Measurements from ENCODE around the gene ADAMTS18. TPM values are rescaled to one million over a fixed set of nuclear protein-coding genes. Genes with fewer than 3 reads are reported as not detected.

The ADAMTS18 gene
- total RNA-seq, 2 experiments from 2014 or later = not detected

GRCh38 chr16:77430360-77430759, 4.5 kb downstream of the ADAMTS18 start:
- Mint-ChIP-seq H3K36me3 (no peaks in the 10 kb centered on the region), H3K27ac (no peak overlapping the region), H3K27me3 (peaks cover 31% of the 10 kb centered on the region), H3K4me1 (no peaks in the 10 kb centered on the region), H3K9me3 (ENCODE audit: low read depth) (no peaks in the 10 kb centered on the region), H3K4me3 (no peak overlapping the region)
- CTCF ChIA-PET = no interaction called here
- DNase-seq = no peak
- ATAC-seq = no peak

GRCh38 chr16:77424871-77425604, 9.8 kb downstream of the ADAMTS18 start:
- H3K4me3 Mint-ChIP-seq = no peak overlapping the region
- ATAC-seq = no peak
- H3K27me3 Mint-ChIP-seq = peaks cover 2% of the 10 kb centered on the region
- no peak overlapping the region for H3K27ac Mint-ChIP-seq
- H3K36me3 Mint-ChIP-seq = no peaks in the 10 kb centered on the region
- no peak for DNase-seq
- H3K9me3 Mint-ChIP-seq (ENCODE audit: low read depth) = no peaks in the 10 kb centered on the region
- CTCF ChIA-PET = no interaction called here
- H3K4me1 Mint-ChIP-seq = no peaks in the 10 kb centered on the region

- ATAC-seq = no peak
- Mint-ChIP-seq H3K36me3 (no peaks in the 10 kb centered on the region), H3K9me3 (ENCODE audit: low read depth) (no peaks in the 10 kb centered on the region), H3K27me3 (no peaks in the 10 kb centered on the region), H3K4me3 (no peak overlapping the region), H3K4me1 (no peaks in the 10 kb centered on the region), H3K27ac (no peak overlapping the region)
- DNase-seq = no peak
- CTCF ChIA-PET = no interaction called here
Observed at GRCh38 chr16:77422196-77422784, 12.5 kb downstream of the ADAMTS18 start.

- H3K9me3 Mint-ChIP-seq (ENCODE audit: low read depth) = no peaks in the 10 kb centered on the region
- H3K36me3 Mint-ChIP-seq = no peaks in the 10 kb centered on the region
- H3K27ac Mint-ChIP-seq = no peak overlapping the region
- ATAC-seq (no peak), DNase-seq (no peak)
- H3K27me3 Mint-ChIP-seq = no peaks in the 10 kb centered on the region
- no peaks in the 10 kb centered on the region for H3K4me1 Mint-ChIP-seq
- H3K4me3 Mint-ChIP-seq = no peak overlapping the region
- CTCF ChIA-PET = no interaction called here
Observed at GRCh38 chr16:77416939-77417480, 17.8 kb downstream of the ADAMTS18 start.

GRCh38 chr16:77414752-77415231, 20.0 kb downstream of the ADAMTS18 start:
- Mint-ChIP-seq H3K36me3 (no peaks in the 10 kb centered on the region), H3K27ac (no peak overlapping the region), H3K9me3 (ENCODE audit: low read depth) (no peaks in the 10 kb centered on the region), H3K4me3 (no peak overlapping the region), H3K4me1 (no peaks in the 10 kb centered on the region), H3K27me3 (no peaks in the 10 kb centered on the region)
- no peak for DNase-seq
- ATAC-seq = no peak
- CTCF ChIA-PET = no interaction called here

GRCh38 chr16:77410449-77410848, 24.4 kb downstream of the ADAMTS18 start:
- Mint-ChIP-seq H3K27me3 (peaks cover 3% of the 10 kb centered on the region), H3K4me1 (no peaks in the 10 kb centered on the region), H3K4me3 (no peak overlapping the region), H3K9me3 (ENCODE audit: low read depth) (peaks cover 2% of the 10 kb centered on the region), H3K36me3 (no peaks in the 10 kb centered on the region), H3K27ac (no peak overlapping the region)
- DNase-seq = no peak
- no peak for ATAC-seq
- CTCF ChIA-PET = no interaction called here

GRCh38 chr16:77409311-77409710, 25.5 kb downstream of the ADAMTS18 start:
- Mint-ChIP-seq H3K4me3 (no peak overlapping the region), H3K27ac (no peak overlapping the region), H3K36me3 (no peaks in the 10 kb centered on the region), H3K4me1 (no peaks in the 10 kb centered on the region), H3K27me3 (peaks cover 6% of the 10 kb centered on the region), H3K9me3 (ENCODE audit: low read depth) (peaks cover 2% of the 10 kb centered on the region)
- no peak for DNase-seq
- ATAC-seq = no peak
- CTCF ChIA-PET = no interaction called here

GRCh38 chr16:77408607-77409006, 26.2 kb downstream of the ADAMTS18 start:
- CTCF ChIA-PET = no interaction called here

GRCh38 chr16:77406680-77407079, 28.2 kb downstream of the ADAMTS18 start:
- peaks cover 2% of the 10 kb centered on the region for H3K9me3 Mint-ChIP-seq (ENCODE audit: low read depth)
- no peak overlapping the region for H3K4me3 Mint-ChIP-seq
- DNase-seq (no peak), ATAC-seq (no peak)
- no peaks in the 10 kb centered on the region for H3K36me3 Mint-ChIP-seq
- H3K4me1 Mint-ChIP-seq = no peaks in the 10 kb centered on the region
- peaks cover 8% of the 10 kb centered on the region for H3K27me3 Mint-ChIP-seq
- no peak overlapping the region for H3K27ac Mint-ChIP-seq
- CTCF ChIA-PET = no interaction called here

More at GRCh38 chr16:77408607-77409006, 26.2 kb downstream of the ADAMTS18 start:
- Mint-ChIP-seq H3K27ac (no peak overlapping the region), H3K4me3 (no peak overlapping the region), H3K27me3 (peaks cover 8% of the 10 kb centered on the region), H3K4me1 (no peaks in the 10 kb centered on the region), H3K36me3 (no peaks in the 10 kb centered on the region), H3K9me3 (ENCODE audit: low read depth) (peaks cover 2% of the 10 kb centered on the region)
- ATAC-seq (peak; percentile 16), DNase-seq (no peak)

GRCh38 chr16:77404775-77405174, 30.1 kb downstream of the ADAMTS18 start:
- Mint-ChIP-seq H3K4me1 (no peaks in the 10 kb centered on the region), H3K27me3 (peaks cover 8% of the 10 kb centered on the region), H3K9me3 (ENCODE audit: low read depth) (peaks cover 2% of the 10 kb centered on the region), H3K27ac (no peak overlapping the region), H3K36me3 (no peaks in the 10 kb centered on the region), H3K4me3 (no peak overlapping the region)
- ATAC-seq = no peak
- CTCF ChIA-PET = no interaction called here
- DNase-seq = no peak

GRCh38 chr16:77403732-77404131, 31.1 kb downstream of the ADAMTS18 start:
- Mint-ChIP-seq H3K36me3 (no peaks in the 10 kb centered on the region), H3K27me3 (peaks cover 8% of the 10 kb centered on the region), H3K9me3 (ENCODE audit: low read depth) (peaks cover 2% of the 10 kb centered on the region), H3K4me1 (no peaks in the 10 kb centered on the region), H3K27ac (no peak overlapping the region), H3K4me3 (no peak overlapping the region)
- CTCF ChIA-PET = no interaction called here
- DNase-seq = no peak
- ATAC-seq = no peak

- H3K27ac Mint-ChIP-seq = no peak overlapping the region
- no peak overlapping the region for H3K4me3 Mint-ChIP-seq
- CTCF ChIA-PET = no interaction called here
- ATAC-seq (no peak), DNase-seq (no peak)
- peaks cover 10% of the 10 kb centered on the region for H3K27me3 Mint-ChIP-seq
- H3K4me1 Mint-ChIP-seq = no peaks in the 10 kb centered on the region
- H3K9me3 Mint-ChIP-seq (ENCODE audit: low read depth) = peaks cover 2% of the 10 kb centered on the region
- H3K36me3 Mint-ChIP-seq = no peaks in the 10 kb centered on the region
Observed at GRCh38 chr16:77402672-77403071, 32.2 kb downstream of the ADAMTS18 start.

GRCh38 chr16:77402118-77402517, 32.7 kb downstream of the ADAMTS18 start:
- Mint-ChIP-seq H3K9me3 (ENCODE audit: low read depth) (peaks cover 2% of the 10 kb centered on the region), H3K4me1 (no peaks in the 10 kb centered on the region), H3K36me3 (no peaks in the 10 kb centered on the region), H3K27ac (no peak overlapping the region), H3K27me3 (peaks cover 10% of the 10 kb centered on the region), H3K4me3 (no peak overlapping the region)
- DNase-seq = no peak
- CTCF ChIA-PET = no interaction called here
- ATAC-seq = no peak

GRCh38 chr16:77399546-77399945, 35.3 kb downstream of the ADAMTS18 start:
- H3K9me3 Mint-ChIP-seq (ENCODE audit: low read depth) = no peaks in the 10 kb centered on the region
- H3K4me1 Mint-ChIP-seq = no peaks in the 10 kb centered on the region
- H3K4me3 Mint-ChIP-seq = no peak overlapping the region
- CTCF ChIA-PET = no interaction called here
- DNase-seq (no peak), ATAC-seq (no peak)
- H3K36me3 Mint-ChIP-seq = no peaks in the 10 kb centered on the region
- no peak overlapping the region for H3K27ac Mint-ChIP-seq
- H3K27me3 Mint-ChIP-seq = peaks cover 6% of the 10 kb centered on the region

All from activated CD8-positive, alpha-beta memory T cell treated with anti-CD3 and anti-CD28 coated beads, Interleukin-2, amount 10 ng/mL, durations not matched to agents 7 days and 5 days (primary cell).